Measurements from ENCODE around the gene SLC12A9.

GRCh38 chr7:100825215-100825671 lies 27.3 kb upstream of the SLC12A9 start:
- TF ChIP-seq CTCF (IDR thresholded peaks at IDR 0.05) (no peak), EZH2 (IDR thresholded peaks at IDR 0.05; ENCODE audit: borderline replicate concordance, insufficient read depth, low read depth, low read length, poor library complexity, severe bottlenecking) (no peak)

All from B cell (primary cell).